ENCODE data around the gene PRUNE2. TPM values are rescaled to one million over a fixed set of nuclear protein-coding genes. Genes with fewer than 3 reads are reported as not detected.

Gene PRUNE2
- total and polyA plus RNA-seq, 9 of the 15 experiments (the other 6 are each of a cell fraction or from before 2014, with no cell fraction given): 0.05 to 0.45 (median 0.18) TPM; not detected in 1

DNA sequence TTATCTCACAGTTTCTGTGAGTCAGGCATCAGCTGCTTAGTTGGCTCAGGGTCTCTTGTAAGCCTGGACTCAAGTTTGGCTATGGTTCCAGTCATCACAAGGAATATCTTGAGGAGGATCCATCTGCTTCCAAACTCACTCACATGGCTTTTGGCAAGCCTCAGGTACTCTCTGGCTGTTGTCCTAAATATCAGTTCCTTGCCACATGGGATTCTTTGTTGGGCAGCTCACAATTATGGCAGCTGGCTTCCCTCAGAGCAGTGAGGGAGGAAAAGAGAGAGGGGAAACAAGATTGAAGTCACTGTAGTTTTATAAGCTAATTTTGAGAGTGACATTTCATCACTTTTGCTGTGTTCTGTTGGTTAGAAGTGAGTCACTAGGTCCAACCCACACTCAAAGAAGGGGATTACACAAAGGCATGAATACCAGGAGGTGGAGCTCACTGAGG is 302.4 kb downstream of the PRUNE2 start:
- Histone ChIP-seq H4K20me1 (replicated peaks; ENCODE audit: control insufficient read depth, insufficient read depth, low read length) (no peaks in the 10 kb centered on the region; the same call in 1 of the 2 replicates), H3K4me2 (ENCODE audit: insufficient read depth, low read length) (no peak overlapping the region), H3K79me2 (ENCODE audit: control insufficient read depth, insufficient read depth, low read length) (no peaks in the 10 kb centered on the region), H3K4me1 (replicated peaks in 1 of 2; ENCODE audit: control insufficient read depth in 2 of 2, insufficient read depth in 2 of 2, low read length in 2 of 2) (no peaks in the 10 kb centered on the region), H3K9ac (ENCODE audit: insufficient read depth in 1 of 2, low read depth in 2 of 2, low read length in 2 of 2) (no peak overlapping the region), H3K27me3 (ENCODE audit: control insufficient read depth in 2 of 2, insufficient read depth in 2 of 2, low read length in 2 of 2) (no peaks in the 10 kb centered on the region), H3K9me3 (replicated peaks; ENCODE audit: control insufficient read depth, insufficient read depth, low read depth, low read length) (no peaks in the 10 kb centered on the region), H3K27ac (ENCODE audit: extremely low read depth, low read depth, low read length) (no peak overlapping the region), H3K9me1 (ENCODE audit: control insufficient read depth, insufficient read depth, low read length) (no peaks in the 10 kb centered on the region), H3K4me3 (no peak overlapping the region), H3K36me3 (ENCODE audit: control insufficient read depth, insufficient read depth, low read length) (no peaks in the 10 kb centered on the region), H2AFZ (ENCODE audit: low read depth, low read length) (no peak overlapping the region)
- no peak for DNase-seq (ENCODE audit: extremely low read depth in 1 of 4, low spot score in 3 of 4)
- no peak for ATAC-seq
- BruUV-seq (replicated peaks): no TSS peak
- FAIRE-seq: no peak
- ChIA-PET POLR2A (no interaction called here), CTCF (ENCODE audit: low intra/inter-chr PET ratio) (no interaction called here)
- in situ Hi-C loops (cut with MboI): no loop called here
- intact Hi-C loops (cut with micrococcal nuclease): no loop called here
- TF ChIP-seq TOE1 (IDR thresholded peaks at IDR 0.05; ENCODE audit: borderline replicate concordance) (no peak), TOE1 (CRISPR knock-in tag; IDR thresholded peaks at IDR 0.05; ENCODE audit: borderline replicate concordance, low read depth) (no peak)

DNA sequence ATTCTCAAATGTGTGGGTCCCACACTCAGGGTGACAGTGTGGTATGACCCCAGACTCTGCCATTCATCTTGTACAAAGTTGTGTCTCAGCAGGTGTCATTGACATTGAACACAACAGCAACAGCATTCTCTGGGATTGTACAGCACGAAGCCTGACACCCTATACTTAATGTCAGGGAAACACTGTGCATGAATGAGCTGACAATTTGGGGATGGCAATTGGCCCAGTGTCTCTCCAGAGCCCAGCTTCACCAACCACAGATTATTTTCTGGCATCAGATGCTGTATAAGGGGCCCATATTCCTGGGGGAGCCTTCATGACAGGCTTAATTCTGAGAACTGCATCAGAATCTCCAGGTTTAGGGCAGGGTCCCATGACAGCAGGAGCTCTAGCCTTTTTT is 303.7 kb downstream of the PRUNE2 start:
- Histone ChIP-seq H3K79me2 (ENCODE audit: control insufficient read depth, insufficient read depth, low read length) (no peaks in the 10 kb centered on the region), H3K9me1 (ENCODE audit: control insufficient read depth, insufficient read depth, low read length) (no peaks in the 10 kb centered on the region), H3K36me3 (ENCODE audit: control insufficient read depth, insufficient read depth, low read length) (no peaks in the 10 kb centered on the region), H3K9ac (ENCODE audit: insufficient read depth in 1 of 2, low read depth in 2 of 2, low read length in 2 of 2) (no peak overlapping the region), H3K9me3 (replicated peaks; ENCODE audit: control insufficient read depth, insufficient read depth, low read depth, low read length) (no peaks in the 10 kb centered on the region), H2AFZ (ENCODE audit: low read depth, low read length) (no peak overlapping the region), H3K4me3 (no peak overlapping the region), H3K4me1 (replicated peaks in 1 of 2; ENCODE audit: control insufficient read depth in 2 of 2, insufficient read depth in 2 of 2, low read length in 2 of 2) (no peaks in the 10 kb centered on the region), H3K27me3 (ENCODE audit: control insufficient read depth in 2 of 2, insufficient read depth in 2 of 2, low read length in 2 of 2) (no peaks in the 10 kb centered on the region), H3K4me2 (ENCODE audit: insufficient read depth, low read length) (no peak overlapping the region), H4K20me1 (replicated peaks; ENCODE audit: control insufficient read depth, insufficient read depth, low read length) (no peaks in the 10 kb centered on the region), H3K27ac (ENCODE audit: extremely low read depth, low read depth, low read length) (no peak overlapping the region)
- in situ Hi-C loops (cut with MboI): no loop called here
- no peak for ATAC-seq
- ChIA-PET POLR2A (interaction anchor here (0.8 kb wide), 1 partner anchor 29 kb away, joined by 4 read pairs; no protein-coding TSS in a partner anchor), CTCF (ENCODE audit: low intra/inter-chr PET ratio) (no interaction called here)
- 0% methylated on average over 1 of the region's 1 CpG for WGBS (ENCODE audit: insufficient coverage, low coverage, missing lambda C conversion rate)
- FAIRE-seq: no peak
- DNase-seq (ENCODE audit: extremely low read depth in 1 of 4, low spot score in 3 of 4): no peak
- BruUV-seq (replicated peaks): no TSS peak
- intact Hi-C loops (cut with micrococcal nuclease): no loop called here
- TF ChIP-seq ZBTB8A (IDR thresholded peaks at IDR 0.05; ENCODE audit: partially characterized antibody) (no peak), TAF1 (IDR thresholded peaks at IDR 0.05; ENCODE audit: control insufficient read depth, extremely low read depth, insufficient read depth, low read length, severe bottlenecking) (no peak), ZNF551 (CRISPR knock-in tag; IDR thresholded peaks at IDR 0.05) (no peak), PRMT5 (CRISPR knock-in tag; IDR thresholded peaks at IDR 0.05) (no peak), RFX1 (IDR thresholded peaks at IDR 0.05) (no peak), ZFP1 (CRISPR knock-in tag; IDR thresholded peaks at IDR 0.05) (no peak), STAG1 (CRISPR knock-in tag; IDR thresholded peaks at IDR 0.05; ENCODE audit: borderline replicate concordance) (no peak), DACH1 (IDR thresholded peaks at IDR 0.05; ENCODE audit: partially characterized antibody) (no peak)
- TF ChIP-seq, protein P1, sequence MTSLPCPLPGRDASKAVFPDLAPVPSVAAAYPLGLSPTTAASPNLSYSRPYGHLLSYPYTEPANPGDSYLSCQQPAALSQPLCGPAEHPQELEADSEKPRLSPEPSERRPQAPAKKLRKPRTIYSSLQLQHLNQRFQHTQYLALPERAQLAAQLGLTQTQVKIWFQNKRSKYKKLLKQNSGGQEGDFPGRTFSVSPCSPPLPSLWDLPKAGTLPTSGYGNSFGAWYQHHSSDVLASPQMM (CRISPR knock-in tag; IDR thresholded peaks at IDR 0.05): no peak
- TF ChIP-seq, protein P2, sequence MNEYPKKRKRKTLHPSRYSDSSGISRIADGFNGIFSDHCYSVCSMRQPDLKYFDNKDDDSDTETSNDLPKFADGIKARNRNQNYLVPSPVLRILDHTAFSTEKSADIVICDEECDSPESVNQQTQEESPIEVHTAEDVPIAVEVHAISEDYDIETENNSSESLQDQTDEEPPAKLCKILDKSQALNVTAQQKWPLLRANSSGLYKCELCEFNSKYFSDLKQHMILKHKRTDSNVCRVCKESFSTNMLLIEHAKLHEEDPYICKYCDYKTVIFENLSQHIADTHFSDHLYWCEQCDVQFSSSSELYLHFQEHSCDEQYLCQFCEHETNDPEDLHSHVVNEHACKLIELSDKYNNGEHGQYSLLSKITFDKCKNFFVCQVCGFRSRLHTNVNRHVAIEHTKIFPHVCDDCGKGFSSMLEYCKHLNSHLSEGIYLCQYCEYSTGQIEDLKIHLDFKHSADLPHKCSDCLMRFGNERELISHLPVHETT (CRISPR knock-in tag; conservative IDR thresholded peaks at IDR 0.05 in 1 of 2, IDR thresholded peaks at IDR 0.05 in 1 of 2): no peak
- TF ChIP-seq, protein P3, sequence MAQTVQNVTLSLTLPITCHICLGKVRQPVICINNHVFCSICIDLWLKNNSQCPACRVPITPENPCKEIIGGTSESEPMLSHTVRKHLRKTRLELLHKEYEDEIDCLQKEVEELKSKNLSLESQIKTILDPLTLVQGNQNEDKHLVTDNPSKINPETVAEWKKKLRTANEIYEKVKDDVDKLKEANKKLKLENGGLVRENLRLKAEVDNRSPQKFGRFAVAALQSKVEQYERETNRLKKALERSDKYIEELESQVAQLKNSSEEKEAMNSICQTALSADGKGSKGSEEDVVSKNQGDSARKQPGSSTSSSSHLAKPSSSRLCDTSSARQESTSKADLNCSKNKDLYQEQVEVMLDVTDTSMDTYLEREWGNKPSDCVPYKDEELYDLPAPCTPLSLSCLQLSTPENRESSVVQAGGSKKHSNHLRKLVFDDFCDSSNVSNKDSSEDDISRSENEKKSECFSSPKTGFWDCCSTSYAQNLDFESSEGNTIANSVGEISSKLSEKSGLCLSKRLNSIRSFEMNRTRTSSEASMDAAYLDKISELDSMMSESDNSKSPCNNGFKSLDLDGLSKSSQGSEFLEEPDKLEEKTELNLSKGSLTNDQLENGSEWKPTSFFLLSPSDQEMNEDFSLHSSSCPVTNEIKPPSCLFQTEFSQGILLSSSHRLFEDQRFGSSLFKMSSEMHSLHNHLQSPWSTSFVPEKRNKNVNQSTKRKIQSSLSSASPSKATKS (CRISPR knock-in tag; IDR thresholded peaks at IDR 0.05): no peak

Data from K562 (cell line).